GM12865 (cell line): ENCODE data around the gene CTRL.

Experiments used
- DNase-seq: peaks from one replicate; pipeline ENCODE4 v3.0.0; 2010; ENCODE audit warnings: low read depth
- H3K4me3 ChIP-seq: 2 replicates; pipeline ENCODE4 v1.5.1; 2011; ENCODE audit warnings: mild to moderate bottlenecking, low read depth, low read length, control low read depth
- CTCF ChIP-seq: IDR thresholded peaks from 2 replicates; pipeline ENCODE4 v1.5.1; 2011; ENCODE audit warnings: low read length, control low read depth, low read depth, inconsistent platforms; ENCODE audit not compliant: insufficient read depth; ENCODE audit errors: missing control alignments

The CTRL gene

GRCh38 chr16:67928147-67928546 lies 3.5 kb downstream of the CTRL start:
- no peak for DNase-seq
- H3K4me3 ChIP-seq: no peak overlapping the region
- no peak for TF ChIP-seq CTCF

GRCh38 chr16:67927131-67927941 lies 4.3 kb downstream of the CTRL start:
- DNase-seq: no peak
- no peak overlapping the region for H3K4me3 ChIP-seq
- TF ChIP-seq CTCF: no peak

- no peak for DNase-seq
- no peak overlapping the region for H3K4me3 ChIP-seq
- no peak for TF ChIP-seq CTCF
Observed at GRCh38 chr16:67926181-67926750, 5.4 kb downstream of the CTRL start.

GRCh38 chr16:67924140-67924906 lies 7.3 kb downstream of the CTRL start:
- TF ChIP-seq CTCF: no peak
- no peak for DNase-seq

GRCh38 chr16:67923414-67924116 lies 8.1 kb downstream of the CTRL start:
- DNase-seq: no peak
- TF ChIP-seq CTCF: no peak
- H3K4me3 ChIP-seq: no peak overlapping the region

More at GRCh38 chr16:67924140-67924906, 7.3 kb downstream of the CTRL start:
- H3K4me3 ChIP-seq: no peak overlapping the region

- H3K4me3 ChIP-seq: no peak overlapping the region
- no peak for DNase-seq
- no peak for TF ChIP-seq CTCF
Observed at GRCh38 chr16:67922740-67923139, 8.9 kb downstream of the CTRL start.
